Stimulated activated CD4-positive, alpha-beta T cell treated with anti-CD3 and anti-CD28 coated beads, Interleukin-15, amount 100 ng/mL, for 48 hours (primary cell): ENCODE results near the gene DCAF8L1.
"Not testable (repeated sequence)": the region's sequence is repeated elsewhere in the genome, so short reads cannot be mapped to it uniquely, and the experiment has no call there.

ENCODE experiments used
- DNase-seq, 2 donors: peaks; one replicate each; pipeline ENCODE4 v3.0.0-alpha.2; 2020; ENCODE audit warnings: low read depth in 2 of 2

The DCAF8L1 gene

DNA sequence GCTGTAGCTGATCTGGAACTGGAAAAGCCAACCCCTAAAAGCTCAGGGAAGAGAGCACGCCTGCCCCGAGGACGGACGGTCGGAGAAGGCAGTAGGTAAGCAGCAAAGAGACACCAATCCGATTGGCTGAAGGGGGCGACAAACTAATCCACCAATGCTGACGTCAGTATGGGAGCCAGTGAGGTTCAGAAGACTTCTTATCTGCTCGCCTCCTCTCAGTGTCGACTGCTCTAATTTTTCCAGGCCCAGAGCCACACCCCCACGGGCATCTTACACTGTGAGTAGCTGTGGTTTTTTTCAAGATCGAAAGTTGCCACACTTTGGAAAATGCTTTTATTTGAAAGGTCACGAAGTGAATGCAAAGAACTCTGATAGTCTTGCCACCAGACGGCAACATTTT lies at the start of gene DCAF8L1:
TSS of gene DCAF8L1 (minus strand) at position 101 of the 400 bp plus-strand sequence. CDS start 115 bp downstream, outside the sequence.
- no peak for DNase-seq

DNA sequence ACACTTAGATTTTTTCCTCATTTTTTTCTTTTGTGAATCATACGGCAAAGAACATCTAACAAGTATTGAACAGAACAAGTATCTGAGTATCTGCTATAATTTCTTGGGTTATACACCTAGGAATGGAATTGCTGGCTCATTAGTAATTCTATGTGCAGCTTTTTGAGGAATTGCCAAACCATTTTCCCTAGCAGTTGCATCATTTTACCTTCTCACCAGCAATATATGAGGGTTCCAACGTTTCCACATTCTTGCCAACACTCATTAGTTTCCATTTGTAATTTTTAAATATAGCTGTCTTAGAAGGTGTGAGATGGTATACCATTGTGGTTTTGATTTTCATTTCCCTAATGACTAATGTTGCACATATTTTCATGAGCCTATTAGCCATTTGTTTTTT lies 41.1 kb upstream of the DCAF8L1 start:
- DNase-seq: no peak

DNA sequence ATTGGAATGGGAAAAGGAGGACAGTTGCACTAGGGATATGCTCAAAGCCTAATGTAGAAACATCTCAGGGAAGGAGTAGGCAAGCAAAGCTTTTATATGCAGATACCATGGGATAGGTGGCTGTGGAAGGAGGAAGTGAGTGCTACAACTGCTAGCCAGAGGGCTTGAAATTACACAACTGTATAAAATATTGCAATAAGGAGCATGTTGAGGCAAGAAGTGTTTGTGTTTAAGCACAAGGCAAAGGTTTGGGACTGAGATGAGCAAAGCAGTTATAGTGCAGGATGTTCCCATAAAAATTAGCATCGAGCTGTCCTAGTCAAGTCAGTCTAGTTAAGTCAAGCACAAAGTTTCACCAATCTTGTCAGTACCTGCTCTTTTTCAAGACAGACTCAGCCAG lies 35.6 kb upstream of the DCAF8L1 start:
- no peak for DNase-seq

DNA sequence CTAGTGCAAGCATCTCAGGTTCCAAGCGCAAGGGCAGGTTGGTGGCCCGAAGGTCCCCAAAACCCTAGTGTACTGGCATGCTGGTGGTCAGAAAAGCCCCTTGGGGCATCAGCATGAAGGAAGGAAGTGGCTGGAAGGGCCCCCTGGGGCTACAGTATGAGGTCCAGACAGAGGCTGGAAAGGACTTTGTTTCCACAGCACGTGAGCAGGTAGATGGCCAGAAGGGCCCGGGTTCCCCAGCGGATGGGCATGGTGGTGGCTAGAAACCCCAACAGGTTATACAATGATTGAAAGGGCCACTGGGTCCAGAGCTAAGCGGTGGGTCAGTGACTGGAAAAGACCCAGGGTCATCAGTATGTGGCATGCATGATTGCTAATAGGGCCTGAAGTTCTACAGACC lies 34.7 kb upstream of the DCAF8L1 start:
- DNase-seq: no peak

DNA sequence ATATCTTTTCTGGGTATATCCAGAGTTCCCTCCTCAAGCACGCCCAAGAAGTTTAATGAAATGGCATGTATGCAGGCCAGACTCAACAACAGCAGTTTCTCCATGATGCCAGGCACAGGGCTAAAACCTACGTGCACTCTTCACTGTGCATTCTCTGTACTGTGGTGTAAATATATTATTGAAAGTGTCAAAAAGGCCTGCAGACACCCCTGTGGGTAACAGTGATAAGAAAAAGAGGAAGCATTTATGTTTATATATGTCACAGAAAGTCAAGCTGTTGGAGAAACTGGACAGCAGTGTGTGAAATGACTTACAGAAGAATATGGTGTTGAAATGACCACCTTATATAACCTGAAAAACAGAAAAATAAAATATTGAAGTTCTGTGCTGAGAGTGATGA lies 29.6 kb upstream of the DCAF8L1 start:
- DNase-seq: no peak

DNA sequence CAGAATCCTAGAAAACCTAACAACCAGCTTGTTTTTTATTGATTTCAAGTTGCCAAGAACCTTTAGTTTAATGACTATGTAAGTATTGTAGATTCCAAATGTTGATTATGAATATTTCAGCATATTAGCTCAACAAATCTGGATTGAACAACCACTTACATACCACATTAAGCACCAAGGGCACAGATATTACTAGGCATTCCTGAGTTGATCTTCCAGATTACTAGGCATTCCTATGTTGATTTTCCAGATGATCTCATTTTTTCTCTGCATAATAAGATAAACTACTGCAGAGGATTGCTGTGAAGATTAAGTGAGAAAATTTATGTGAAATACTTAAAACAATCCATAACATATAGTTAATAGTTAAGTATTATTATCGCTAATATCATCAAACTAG lies 17.4 kb upstream of the DCAF8L1 start:
- DNase-seq: no peak

DNA sequence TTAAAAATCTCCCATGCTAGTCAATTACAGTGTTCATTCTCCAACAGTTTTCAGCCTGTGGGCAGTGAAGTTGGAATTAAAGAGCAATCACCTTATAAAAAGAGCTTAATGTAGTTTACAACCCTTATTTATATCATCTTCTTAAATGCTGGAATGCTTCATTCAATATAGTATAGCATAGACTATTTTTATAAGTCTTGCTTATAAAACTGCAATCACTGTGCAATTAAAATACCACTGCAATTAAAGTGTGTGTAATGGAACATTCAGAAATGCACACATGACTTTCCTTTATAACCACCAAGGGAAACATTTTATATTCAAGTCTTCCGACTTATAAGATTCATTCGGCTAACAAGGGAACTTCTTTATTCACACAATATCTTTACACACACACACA lies 16.4 kb upstream of the DCAF8L1 start:
- DNase-seq: no peak

DNA sequence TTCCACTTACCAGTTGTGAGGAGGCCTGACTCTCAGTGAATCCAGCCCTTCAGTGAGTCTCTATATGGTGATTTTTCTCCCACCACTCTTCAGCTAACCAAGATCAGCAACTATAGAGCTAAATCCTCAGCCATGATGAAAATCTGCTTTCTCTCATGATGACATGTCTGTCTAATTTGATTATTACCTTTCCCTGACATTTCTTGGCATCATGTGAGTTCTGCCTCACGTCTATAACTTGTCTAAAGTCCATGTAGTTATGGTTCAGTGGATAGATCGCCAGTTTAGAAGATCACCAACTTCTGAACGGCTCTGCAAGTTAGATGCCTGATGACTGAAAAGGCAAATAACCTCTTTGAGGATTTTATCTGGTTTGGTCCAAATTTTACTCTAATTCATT lies 14.9 kb upstream of the DCAF8L1 start:
- no peak for DNase-seq

DNA sequence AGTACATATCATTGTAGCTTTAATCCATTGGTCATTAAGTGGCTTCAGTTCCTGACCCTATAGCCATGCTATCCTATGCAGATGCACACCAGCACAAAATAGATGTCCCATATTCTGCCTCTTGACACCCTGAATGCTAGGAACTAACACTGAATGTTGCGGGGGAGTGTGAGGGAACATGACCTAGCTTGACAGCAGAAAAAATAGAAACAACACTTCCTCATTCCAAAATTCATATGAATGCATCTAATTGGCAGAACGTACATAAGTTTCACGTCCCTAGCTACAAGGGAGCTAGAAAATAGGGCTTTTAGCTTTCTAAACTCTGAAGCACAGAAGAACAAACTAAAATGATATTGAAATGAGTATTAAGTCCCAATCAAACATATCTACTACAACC lies 14.4 kb upstream of the DCAF8L1 start:
- DNase-seq: no peak

DNA sequence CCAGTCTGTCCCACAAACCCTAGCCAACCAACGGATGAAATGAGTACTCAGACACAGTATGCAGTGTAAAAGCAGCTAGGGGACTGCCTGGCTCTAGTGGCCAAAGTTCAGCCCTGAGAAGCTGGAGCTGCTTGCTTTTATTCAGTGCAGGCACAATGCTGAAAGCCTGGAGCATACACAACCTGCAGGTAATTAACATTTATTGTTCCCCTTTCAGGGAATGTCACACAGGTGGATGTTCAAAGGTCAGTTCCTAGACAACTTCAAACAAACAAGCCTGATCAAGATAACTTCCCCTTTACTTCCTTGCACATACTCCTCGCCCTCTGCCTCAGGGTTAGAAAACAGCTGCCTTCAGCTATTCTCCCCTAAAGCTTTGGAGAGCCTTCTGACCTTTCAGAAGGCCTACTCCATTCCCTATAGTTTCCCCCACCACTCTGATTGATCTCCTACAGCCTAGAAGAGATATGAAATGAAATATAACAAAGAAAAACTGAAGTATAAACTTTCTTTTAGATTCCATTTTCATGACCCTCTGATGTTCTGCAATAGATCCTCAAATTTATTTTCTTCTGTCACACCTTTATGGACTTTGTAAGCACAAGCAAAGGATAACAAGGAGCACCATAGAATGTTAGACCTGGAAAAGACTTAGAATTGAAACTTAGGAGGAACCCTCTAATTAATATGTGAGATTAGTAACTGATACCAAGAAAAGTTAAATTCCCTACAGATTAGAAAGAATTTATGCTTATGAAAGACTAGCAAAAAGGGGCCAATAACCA lies 6.8 kb upstream of the DCAF8L1 start:
- DNase-seq: no peak

DNA sequence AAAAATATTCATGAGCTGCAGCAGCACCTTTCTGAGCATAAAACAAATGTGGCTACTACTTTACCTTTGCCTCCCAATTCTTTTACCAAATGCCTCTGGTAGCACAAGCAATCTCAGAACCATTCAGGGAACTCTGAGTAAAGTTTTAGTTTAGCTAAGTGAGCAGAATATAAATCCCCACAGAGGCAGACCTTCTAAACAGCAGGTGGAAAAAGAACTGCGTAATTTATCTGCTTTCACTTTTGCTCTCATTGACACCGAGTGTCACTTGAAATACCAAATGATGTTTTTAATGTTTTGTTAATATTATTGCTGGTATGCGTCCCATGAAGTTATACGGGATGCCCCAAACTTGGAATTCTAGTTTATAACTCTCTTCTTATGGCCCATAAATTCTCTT lies 4.3 kb downstream of the DCAF8L1 start:
- DNase-seq: not testable (repeated sequence)

DNA sequence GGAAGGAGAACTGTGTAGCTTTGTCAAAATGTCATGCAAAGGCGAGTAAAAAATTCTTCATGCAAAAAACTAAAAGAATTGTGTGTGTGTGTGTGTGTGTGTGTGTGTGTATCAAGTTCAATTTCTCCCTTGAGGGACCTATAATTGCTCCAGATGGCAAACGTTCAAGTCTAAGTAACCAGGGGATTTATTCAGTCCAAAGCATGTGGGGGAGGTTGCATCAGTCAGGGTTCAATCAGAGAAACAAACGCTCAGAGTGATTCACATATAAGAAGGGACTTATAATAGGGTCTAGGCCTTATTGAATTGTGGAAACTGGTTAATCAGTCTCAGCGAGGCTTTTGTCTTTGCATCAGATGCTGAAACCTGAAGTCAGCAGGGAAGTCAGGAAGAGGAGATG lies 5.0 kb downstream of the DCAF8L1 start:
- DNase-seq: no peak

DNA sequence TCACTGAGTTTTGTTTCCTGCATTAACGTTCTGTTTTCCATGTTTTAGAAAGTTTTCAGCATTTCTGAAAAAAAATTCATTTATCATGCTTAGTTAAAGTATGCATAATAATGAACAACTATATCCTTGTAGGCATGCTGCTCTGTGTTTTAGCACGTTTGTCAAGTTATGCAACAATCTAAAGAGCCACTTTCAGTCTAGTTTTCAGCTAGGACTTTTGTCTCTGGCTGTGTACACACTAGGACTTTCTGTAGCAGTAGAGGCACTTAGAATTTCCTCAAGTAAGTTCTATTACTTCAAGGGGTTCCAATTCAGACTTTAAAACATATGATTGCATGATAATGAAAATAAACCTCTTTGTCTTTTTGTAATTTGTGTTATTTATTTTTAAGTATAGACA lies 12.4 kb downstream of the DCAF8L1 start:
- DNase-seq: no peak

DNA sequence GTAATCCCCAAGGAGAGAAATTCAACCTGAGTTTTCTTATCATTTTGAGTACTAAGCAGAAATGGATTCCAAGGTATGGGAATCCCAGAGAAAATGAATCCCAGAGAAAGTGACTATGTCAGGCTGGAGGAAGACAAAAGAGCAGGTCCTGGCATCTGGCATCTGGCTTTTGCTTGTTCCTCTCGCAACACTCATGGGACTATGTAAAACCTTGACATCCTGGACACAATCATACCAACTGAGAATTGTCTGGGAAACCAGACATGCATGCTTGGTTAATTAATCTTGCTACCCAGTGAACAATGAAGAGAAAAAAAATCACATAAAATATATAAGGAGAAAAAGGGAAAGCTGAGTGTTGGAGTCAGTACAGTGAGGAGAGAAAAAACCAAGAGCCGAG lies 12.9 kb downstream of the DCAF8L1 start:
- no peak for DNase-seq

DNA sequence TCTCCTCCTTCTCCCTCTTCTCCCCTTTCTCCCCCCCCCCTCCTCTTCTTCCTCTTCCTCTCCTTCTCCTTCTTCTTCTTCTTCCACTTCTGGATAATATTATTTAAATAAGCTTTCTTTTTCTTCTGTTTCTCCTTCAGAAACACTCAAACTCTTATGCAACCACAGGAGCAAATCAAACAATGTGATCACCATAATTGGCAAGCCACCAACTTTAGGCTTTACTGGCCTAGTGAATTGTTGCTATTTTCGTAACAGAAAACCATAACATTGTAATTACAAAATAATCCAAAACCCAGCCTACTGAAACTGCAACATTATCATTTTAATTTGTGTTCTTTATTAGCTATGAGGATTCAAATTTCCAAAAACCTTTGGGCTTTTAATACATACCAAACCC lies 14.3 kb downstream of the DCAF8L1 start:
- no peak for DNase-seq

DNA sequence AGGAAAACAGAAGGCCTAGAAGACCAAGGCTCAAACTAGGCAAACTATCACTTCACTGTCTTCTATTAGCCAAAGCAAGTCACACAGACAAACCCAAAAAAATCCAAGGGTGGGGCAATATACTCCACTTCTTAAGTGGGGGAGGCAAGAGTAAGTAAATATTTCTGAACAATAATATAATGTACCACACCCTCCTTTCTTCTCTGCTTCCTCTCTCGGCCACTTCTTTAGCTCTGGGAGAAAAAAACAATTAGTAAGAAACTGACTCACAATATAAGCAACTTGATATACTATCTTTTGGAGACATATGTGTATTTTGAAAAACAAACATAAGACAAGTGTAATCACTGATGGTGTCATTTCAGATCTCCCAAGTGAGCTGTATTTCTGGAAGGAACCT lies 14.8 kb downstream of the DCAF8L1 start:
- DNase-seq: no peak

DNA sequence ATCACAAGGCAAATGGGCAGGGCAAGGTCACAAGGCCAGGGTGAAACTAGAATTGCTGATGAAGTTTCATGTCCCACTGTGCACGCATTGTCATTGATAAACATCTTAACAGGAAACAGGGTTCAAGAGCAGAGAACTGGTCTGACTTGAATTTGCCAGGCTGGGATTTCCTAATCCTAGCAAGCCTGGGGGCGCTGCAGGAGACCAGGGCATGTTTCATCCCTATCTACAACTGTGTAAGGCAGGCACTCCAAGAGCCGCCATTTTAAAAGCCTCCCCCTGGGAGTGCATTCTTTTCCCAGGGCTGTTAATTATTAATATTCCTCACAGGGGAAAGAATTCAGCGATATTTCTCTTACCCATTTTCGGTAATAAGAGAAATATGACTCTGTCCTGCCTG lies 15.9 kb downstream of the DCAF8L1 start:
- not testable (repeated sequence) for DNase-seq

DNA sequence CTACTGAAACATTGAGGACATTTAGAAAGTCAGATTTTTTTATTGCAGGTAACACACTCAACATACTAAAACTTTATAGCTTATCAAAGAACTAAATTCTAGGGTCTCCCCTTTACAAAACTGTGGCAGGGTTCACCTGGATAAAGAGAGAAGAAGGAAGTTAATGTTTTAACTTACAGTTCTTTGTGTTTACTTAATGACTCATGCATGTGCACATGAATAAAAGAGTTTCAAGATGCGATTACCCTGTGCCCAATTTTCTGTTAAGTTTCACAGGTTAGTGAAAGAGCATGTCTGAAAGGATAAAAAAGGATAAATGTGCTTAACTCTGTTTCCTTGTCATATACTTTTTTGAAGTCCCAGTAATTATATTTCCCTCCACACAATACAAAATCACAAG lies 16.8 kb downstream of the DCAF8L1 start:
- no peak for DNase-seq

DNA sequence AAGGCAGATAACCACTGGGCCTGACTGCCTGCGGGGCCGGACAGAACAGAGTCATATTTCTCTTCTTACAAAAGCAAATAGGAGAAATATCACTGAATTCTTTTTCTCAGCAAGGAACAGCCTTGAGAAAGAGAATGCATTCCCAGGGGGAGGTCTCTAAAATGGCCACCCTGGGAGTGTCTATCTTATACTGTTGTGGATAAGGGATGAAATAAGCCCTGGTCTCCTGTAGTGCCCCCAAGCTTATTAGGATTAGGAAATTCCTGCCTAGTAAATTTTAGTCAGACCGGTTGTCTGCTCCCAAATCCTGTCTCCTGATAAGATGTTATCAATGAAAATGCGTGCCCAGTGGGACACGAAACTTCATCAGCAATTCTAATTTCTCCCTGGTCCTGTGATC lies 20.8 kb downstream of the DCAF8L1 start:
- DNase-seq: not testable (repeated sequence)

DNA sequence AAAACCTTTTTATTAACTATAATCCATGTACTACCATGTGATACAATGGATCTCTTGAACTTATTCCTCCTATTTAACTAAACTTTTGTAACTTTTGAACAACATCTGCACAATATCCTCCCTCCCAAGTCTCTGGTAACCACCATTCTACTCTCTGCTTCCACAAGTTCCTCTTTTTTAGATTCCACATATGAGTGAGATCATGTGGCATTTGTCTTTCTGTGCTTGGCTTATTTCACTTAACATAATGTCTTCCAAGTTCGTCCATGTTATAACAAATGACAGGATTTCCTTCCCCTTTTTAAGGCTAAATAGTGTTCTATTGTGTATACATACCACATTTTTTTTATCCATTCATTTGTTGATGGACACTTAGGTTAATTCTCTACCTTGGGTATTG lies 28.1 kb downstream of the DCAF8L1 start:
- no peak for DNase-seq

DNA sequence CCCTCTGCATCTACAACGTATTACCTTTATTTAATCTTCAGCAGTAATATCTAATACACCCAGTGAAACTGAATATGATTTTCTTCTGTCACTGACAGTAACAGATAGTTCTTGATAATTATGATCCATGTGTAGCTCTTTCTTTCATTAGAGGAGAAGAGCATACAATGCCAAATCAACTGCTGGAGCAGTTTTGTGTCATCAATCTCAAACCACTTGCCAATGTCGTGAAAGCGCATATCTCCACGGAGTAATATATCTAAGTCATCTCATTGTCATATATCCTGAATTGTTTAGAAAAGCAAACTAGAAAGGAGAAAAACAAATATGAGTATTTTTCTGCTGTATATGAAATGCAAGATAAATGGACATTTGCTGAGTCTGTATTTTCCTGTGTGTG lies 47.9 kb downstream of the DCAF8L1 start:
- DNase-seq: no peak
